ENCODE results near the gene GPR155. TPM values are rescaled to one million over a fixed set of nuclear protein-coding genes. Genes with fewer than 3 reads are reported as not detected.

GPR155 gene
- total RNA-seq, 1 experiment from 2014 or later: 0.90 TPM

Other genes with a start within 250 kb of the GPR155 start
- gene OLA1, start 238.5 kb downstream of the GPR155 start, total RNA-seq (2014; rRNA removed; shearing (Covaris generic)): 198 and 294 TPM in 2 replicates
- gene SP9, start 152.1 kb downstream of the GPR155 start, total RNA-seq (2014; rRNA removed; shearing (Covaris generic)): 0.74 TPM in 1 of 2 replicates, not detected in the other
- gene SCRN3, start 91.3 kb downstream of the GPR155 start, total RNA-seq (2014; rRNA removed; shearing (Covaris generic)): 36.2 and 50.3 TPM in 2 replicates
- gene WIPF1, start 110.8 kb upstream of the GPR155 start, total RNA-seq (2014; rRNA removed; shearing (Covaris generic)): 8.1 and 8.6 TPM in 2 replicates